ENCODE data around the gene LHX6. TPM values are rescaled to one million over a fixed set of nuclear protein-coding genes. Genes with fewer than 3 reads are reported as not detected.

The LHX6 gene
- total RNA-seq, 1 experiment from 2014 or later, result 4.1 TPM

DNA sequence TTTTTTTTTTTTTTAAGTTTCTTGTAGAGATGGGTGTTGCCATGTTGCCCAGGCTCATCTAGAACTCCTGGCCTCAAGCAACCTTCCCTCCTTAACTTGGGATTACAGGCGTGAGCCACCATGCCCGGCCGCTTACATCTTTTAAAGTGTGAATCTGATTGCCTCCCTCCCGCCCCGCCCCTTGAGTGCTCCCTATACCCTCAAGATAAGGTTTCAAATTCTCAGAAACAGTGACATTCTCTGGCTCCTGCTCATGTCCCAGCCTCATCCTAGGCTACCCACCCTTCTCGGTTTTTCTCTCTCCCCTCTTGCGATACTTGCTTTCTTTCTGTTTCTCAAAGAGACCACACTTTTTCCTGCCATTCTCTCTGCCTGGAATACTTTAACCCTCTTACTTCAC lies 56.6 kb downstream of the LHX6 start:
- DNase-seq (ENCODE audit: low read depth, low spot score) (no peak), ATAC-seq (no peak)
- POLR2A ChIA-PET, result no interaction called here
- no peaks in the 10 kb centered on the region for H3K36me3 ChIP-seq (ENCODE audit: control insufficient read depth in 1 of 2, insufficient read depth in 2 of 2, low read length in 2 of 2)
- H3K79me2 ChIP-seq (ENCODE audit: insufficient read depth, low read length), result no peaks in the 10 kb centered on the region
- no peaks in the 10 kb centered on the region for H3K4me1 ChIP-seq (ENCODE audit: control insufficient read depth in 1 of 2, insufficient read depth in 2 of 2, low read length in 2 of 2)
- H3K4me2 ChIP-seq (ENCODE audit: low read length), result no peak overlapping the region
- TF ChIP-seq POLR2A (IDR thresholded peaks at IDR 0.05; ENCODE audit: borderline replicate concordance, extremely low read depth, insufficient read depth, insufficient read length) (no peak), ZFX (IDR thresholded peaks at IDR 0.05) (no peak)
- TF ChIP-seq, protein P1, sequence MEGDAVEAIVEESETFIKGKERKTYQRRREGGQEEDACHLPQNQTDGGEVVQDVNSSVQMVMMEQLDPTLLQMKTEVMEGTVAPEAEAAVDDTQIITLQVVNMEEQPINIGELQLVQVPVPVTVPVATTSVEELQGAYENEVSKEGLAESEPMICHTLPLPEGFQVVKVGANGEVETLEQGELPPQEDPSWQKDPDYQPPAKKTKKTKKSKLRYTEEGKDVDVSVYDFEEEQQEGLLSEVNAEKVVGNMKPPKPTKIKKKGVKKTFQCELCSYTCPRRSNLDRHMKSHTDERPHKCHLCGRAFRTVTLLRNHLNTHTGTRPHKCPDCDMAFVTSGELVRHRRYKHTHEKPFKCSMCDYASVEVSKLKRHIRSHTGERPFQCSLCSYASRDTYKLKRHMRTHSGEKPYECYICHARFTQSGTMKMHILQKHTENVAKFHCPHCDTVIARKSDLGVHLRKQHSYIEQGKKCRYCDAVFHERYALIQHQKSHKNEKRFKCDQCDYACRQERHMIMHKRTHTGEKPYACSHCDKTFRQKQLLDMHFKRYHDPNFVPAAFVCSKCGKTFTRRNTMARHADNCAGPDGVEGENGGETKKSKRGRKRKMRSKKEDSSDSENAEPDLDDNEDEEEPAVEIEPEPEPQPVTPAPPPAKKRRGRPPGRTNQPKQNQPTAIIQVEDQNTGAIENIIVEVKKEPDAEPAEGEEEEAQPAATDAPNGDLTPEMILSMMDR (IDR thresholded peaks at IDR 0.05 in 2 of 3, conservative IDR thresholded peaks at IDR 0.05 in 1 of 3; ENCODE audit: borderline replicate concordance in 1 of 3, insufficient read depth in 1 of 3, low read depth in 2 of 3, low read length in 2 of 3), result no peak
- no peak overlapping the region for H3K27ac ChIP-seq (ENCODE audit: low read depth, low read length)
- no peaks in the 10 kb centered on the region for H3K27me3 ChIP-seq (ENCODE audit: insufficient read depth, low read length)
- H3K4me3 ChIP-seq (replicated peaks in 1 of 2; ENCODE audit: low read depth in 1 of 2, low read length in 2 of 2), result no peak overlapping the region
- no peaks in the 10 kb centered on the region for H3K9me3 ChIP-seq (ENCODE audit: control insufficient read depth in 1 of 2, insufficient read depth in 1 of 2, low read depth in 1 of 2, low read length in 2 of 2)
- no peaks in the 10 kb centered on the region for H3K9me2 ChIP-seq (ENCODE audit: insufficient read depth)
- RAD21 ChIA-PET (ENCODE audit: low non-redundant PET in 1 of 2, low total read pairs in 2 of 2, uncharacterized antibody in 2 of 2, unreplicated experiment in 2 of 2), result no interaction called here
- H2AFZ ChIP-seq (ENCODE audit: low read depth, low read length, poor library complexity, severe bottlenecking), result no peak overlapping the region
- intact Hi-C loops (cut with micrococcal nuclease), result no loop called here
- BruUV-seq (replicated peaks), result no TSS peak
- no peaks in the 10 kb centered on the region for H4K20me1 ChIP-seq (ENCODE audit: insufficient read depth)
- CTCF ChIA-PET, result no interaction called here
- H3K9ac ChIP-seq (ENCODE audit: low read length), result no peak overlapping the region

DNA sequence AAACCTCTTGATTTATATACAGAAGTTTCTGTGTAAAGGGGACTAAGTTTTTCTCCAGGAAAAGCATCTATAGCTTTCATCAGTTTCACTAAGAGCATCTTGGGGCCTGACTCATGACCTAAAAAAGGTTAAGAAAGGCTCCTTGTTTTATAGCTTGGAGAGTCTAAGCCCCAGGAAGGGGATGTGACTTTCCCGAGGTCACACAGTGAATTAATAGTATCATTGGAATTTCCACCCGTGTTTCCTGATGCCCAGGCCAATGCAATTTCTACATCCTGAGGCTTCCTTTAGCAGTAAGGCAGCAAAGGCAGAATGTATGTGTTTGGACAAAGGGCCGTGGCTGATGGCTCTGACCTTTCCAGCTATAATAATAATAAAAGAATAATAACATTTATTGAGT lies 60.4 kb downstream of the LHX6 start:
- Histone ChIP-seq H3K9me3 (ENCODE audit: control insufficient read depth in 1 of 2, insufficient read depth in 1 of 2, low read depth in 1 of 2, low read length in 2 of 2) (no peaks in the 10 kb centered on the region), H3K9me2 (ENCODE audit: insufficient read depth) (no peaks in the 10 kb centered on the region), H3K79me2 (ENCODE audit: insufficient read depth, low read length) (no peaks in the 10 kb centered on the region), H3K27me3 (ENCODE audit: insufficient read depth, low read length) (no peaks in the 10 kb centered on the region; the same call in 1 of the 2 replicates), H2AFZ (ENCODE audit: low read depth, low read length, poor library complexity, severe bottlenecking) (no peak overlapping the region), H3K9ac (ENCODE audit: low read length) (no peak overlapping the region), H4K20me1 (ENCODE audit: insufficient read depth) (no peaks in the 10 kb centered on the region), H3K4me3 (replicated peaks in 1 of 2; ENCODE audit: low read depth in 1 of 2, low read length in 2 of 2) (no peak overlapping the region), H3K36me3 (ENCODE audit: control insufficient read depth in 1 of 2, insufficient read depth in 2 of 2, low read length in 2 of 2) (no peaks in the 10 kb centered on the region), H3K4me2 (ENCODE audit: low read length) (no peak overlapping the region), H3K27ac (ENCODE audit: low read depth, low read length) (no peak overlapping the region), H3K4me1 (ENCODE audit: control insufficient read depth in 1 of 2, insufficient read depth in 2 of 2, low read length in 2 of 2) (no peaks in the 10 kb centered on the region)
- ChIA-PET RAD21 (ENCODE audit: low non-redundant PET in 1 of 2, low total read pairs in 2 of 2, uncharacterized antibody in 2 of 2, unreplicated experiment in 2 of 2) (no interaction called here), POLR2A (no interaction called here), CTCF (no interaction called here)
- DNase-seq (ENCODE audit: low read depth, low spot score) (no peak), ATAC-seq (no peak)
- BruUV-seq (replicated peaks), result no TSS peak
- intact Hi-C loops (cut with micrococcal nuclease), result no loop called here
- TF ChIP-seq, protein P1 (IDR thresholded peaks at IDR 0.05 in 2 of 3, conservative IDR thresholded peaks at IDR 0.05 in 1 of 3; ENCODE audit: borderline replicate concordance in 1 of 3, insufficient read depth in 1 of 3, low read depth in 2 of 3, low read length in 2 of 3), result no peak
- TF ChIP-seq, protein P2, sequence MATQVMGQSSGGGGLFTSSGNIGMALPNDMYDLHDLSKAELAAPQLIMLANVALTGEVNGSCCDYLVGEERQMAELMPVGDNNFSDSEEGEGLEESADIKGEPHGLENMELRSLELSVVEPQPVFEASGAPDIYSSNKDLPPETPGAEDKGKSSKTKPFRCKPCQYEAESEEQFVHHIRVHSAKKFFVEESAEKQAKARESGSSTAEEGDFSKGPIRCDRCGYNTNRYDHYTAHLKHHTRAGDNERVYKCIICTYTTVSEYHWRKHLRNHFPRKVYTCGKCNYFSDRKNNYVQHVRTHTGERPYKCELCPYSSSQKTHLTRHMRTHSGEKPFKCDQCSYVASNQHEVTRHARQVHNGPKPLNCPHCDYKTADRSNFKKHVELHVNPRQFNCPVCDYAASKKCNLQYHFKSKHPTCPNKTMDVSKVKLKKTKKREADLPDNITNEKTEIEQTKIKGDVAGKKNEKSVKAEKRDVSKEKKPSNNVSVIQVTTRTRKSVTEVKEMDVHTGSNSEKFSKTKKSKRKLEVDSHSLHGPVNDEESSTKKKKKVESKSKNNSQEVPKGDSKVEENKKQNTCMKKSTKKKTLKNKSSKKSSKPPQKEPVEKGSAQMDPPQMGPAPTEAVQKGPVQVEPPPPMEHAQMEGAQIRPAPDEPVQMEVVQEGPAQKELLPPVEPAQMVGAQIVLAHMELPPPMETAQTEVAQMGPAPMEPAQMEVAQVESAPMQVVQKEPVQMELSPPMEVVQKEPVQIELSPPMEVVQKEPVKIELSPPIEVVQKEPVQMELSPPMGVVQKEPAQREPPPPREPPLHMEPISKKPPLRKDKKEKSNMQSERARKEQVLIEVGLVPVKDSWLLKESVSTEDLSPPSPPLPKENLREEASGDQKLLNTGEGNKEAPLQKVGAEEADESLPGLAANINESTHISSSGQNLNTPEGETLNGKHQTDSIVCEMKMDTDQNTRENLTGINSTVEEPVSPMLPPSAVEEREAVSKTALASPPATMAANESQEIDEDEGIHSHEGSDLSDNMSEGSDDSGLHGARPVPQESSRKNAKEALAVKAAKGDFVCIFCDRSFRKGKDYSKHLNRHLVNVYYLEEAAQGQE (IDR thresholded peaks at IDR 0.05; ENCODE audit: low read depth), result no peak
- TF ChIP-seq POLR2A (IDR thresholded peaks at IDR 0.05; ENCODE audit: borderline replicate concordance, extremely low read depth, insufficient read depth, insufficient read length) (no peak), RAD21 (IDR thresholded peaks at IDR 0.05; ENCODE audit: low read depth) (no peak), EZH2phosphoT487 (IDR thresholded peaks at IDR 0.05; ENCODE audit: borderline replicate concordance) (no peak), TCF7L2 (IDR thresholded peaks at IDR 0.05; ENCODE audit: borderline replicate concordance, extremely low read depth, insufficient read depth, insufficient read length) (no peak), YY1 (IDR thresholded peaks at IDR 0.05; ENCODE audit: extremely low read depth, insufficient replicate concordance, low read depth, low read length) (no peak), EZH2 (IDR thresholded peaks at IDR 0.05) (no peak), ZFX (IDR thresholded peaks at IDR 0.05) (no peak)
